ENCODE measurements around the gene HRH1. TPM values are rescaled to one million over a fixed set of nuclear protein-coding genes. Genes with fewer than 3 reads are reported as not detected.

HRH1 gene
- total and polyA plus RNA-seq, 2 donors (not counting 3 experiments of a cell fraction or from before 2014, with no cell fraction given), result 16.2 to 21.2 TPM

DNA sequence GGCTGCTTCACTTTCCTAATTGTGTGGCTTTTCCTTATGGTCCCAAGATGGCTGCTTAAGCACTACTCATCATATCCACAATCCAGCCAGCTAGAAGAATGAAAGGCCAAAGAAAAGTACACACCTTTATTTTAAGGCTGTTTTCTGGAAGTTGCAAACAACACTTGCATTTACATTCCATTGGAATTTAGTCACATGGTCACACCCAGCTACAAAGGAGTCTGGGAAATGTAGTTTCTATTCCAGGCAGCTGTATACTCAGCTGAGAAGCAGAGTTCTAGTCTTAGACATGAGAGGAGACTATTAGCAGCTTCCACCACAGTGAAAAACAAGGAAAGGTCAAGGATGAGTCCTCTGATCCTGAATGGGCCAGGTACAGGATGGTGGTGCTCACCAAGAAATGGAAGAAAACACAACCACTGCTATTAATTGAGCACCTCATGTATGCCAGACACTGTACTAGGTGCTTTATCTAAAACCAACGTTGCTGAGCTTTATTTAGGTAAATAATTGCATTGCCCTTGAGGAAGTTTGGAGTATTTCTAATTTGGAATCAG lies 89.9 kb downstream of the HRH1 start:
- FAIRE-seq, result peak; percentile 75
- BruUV-seq (replicated peaks), result no TSS peak
- H3K36me3 ChIP-seq (ENCODE audit: control insufficient read depth in 2 of 2, extremely low read depth in 1 of 2, insufficient read depth in 2 of 2, low read length in 2 of 2), result no peaks in the 10 kb centered on the region
- ChIA-PET POLR2A (no interaction called here), CTCF (interaction anchor here (0.9 to 2.9 kb wide), 6 partner anchors 11 to 184 kb away, joined by 3 to 9 read pairs (median 4); no protein-coding TSS in a partner anchor)
- H2AFZ ChIP-seq (ENCODE audit: low read depth, low read length), result no peak overlapping the region
- H3K9me1 ChIP-seq (replicated peaks; ENCODE audit: control insufficient read depth, extremely low read depth, insufficient read depth, low read length), result no peaks in the 10 kb centered on the region
- no peaks in the 10 kb centered on the region for H3K4me1 ChIP-seq (ENCODE audit: control insufficient read depth, extremely low read depth, insufficient read depth, low read length)
- no peak overlapping the region for H3K9ac ChIP-seq (replicated peaks; ENCODE audit: extremely low read depth, insufficient read depth, low read length)
- no peaks in the 10 kb centered on the region for H4K20me1 ChIP-seq (replicated peaks; ENCODE audit: control insufficient read depth, extremely low read depth, insufficient read depth, low read length)
- H3K4me2 ChIP-seq (ENCODE audit: insufficient read depth, low read length), result no peak overlapping the region
- peaks cover 24% of the 10 kb centered on the region for H3K79me2 ChIP-seq (ENCODE audit: control insufficient read depth, insufficient read depth, low read length)
- no peaks in the 10 kb centered on the region for H3K9me3 ChIP-seq (replicated peaks; ENCODE audit: control insufficient read depth, insufficient read depth, low read length)
- H3K27ac ChIP-seq (ENCODE audit: insufficient read depth, low read depth, low read length), result no peak overlapping the region
- H3K27me3 ChIP-seq (ENCODE audit: control insufficient read depth in 2 of 2, insufficient read depth in 2 of 2, low read length in 2 of 2), result no peaks in the 10 kb centered on the region
- dilution Hi-C loops (cut with MboI; ENCODE audit: extremely low pct_ligation_motif_present, low sequenced_read_pairs) (no loop called here), intact Hi-C loops (cut with micrococcal nuclease) (no loop called here)
- TF ChIP-seq MYC (IDR thresholded peaks at IDR 0.05; ENCODE audit: low read depth, low read length) (no peak), JUN (IDR thresholded peaks at IDR 0.05; ENCODE audit: borderline replicate concordance, insufficient read depth, insufficient read length, low read depth) (no peak), GATA2 (IDR thresholded peaks at IDR 0.05; ENCODE audit: insufficient read depth, insufficient read length, low read depth, low read length) (no peak), FOS (IDR thresholded peaks at IDR 0.05; ENCODE audit: borderline replicate concordance, insufficient read depth, low read length) (no peak), EZH2 (IDR thresholded peaks at IDR 0.05; ENCODE audit: borderline replicate concordance, low read depth, low read length, severe bottlenecking) (no peak), MAX (IDR thresholded peaks at IDR 0.05; ENCODE audit: insufficient read depth, insufficient read length) (no peak), POLR2A (IDR thresholded peaks at IDR 0.05; ENCODE audit: low read depth, low read length) (no peak), POLR2AphosphoS5 (IDR thresholded peaks at IDR 0.05; ENCODE audit: insufficient read depth, low read depth, low read length) (no peak)
- TF ChIP-seq, protein P1, sequence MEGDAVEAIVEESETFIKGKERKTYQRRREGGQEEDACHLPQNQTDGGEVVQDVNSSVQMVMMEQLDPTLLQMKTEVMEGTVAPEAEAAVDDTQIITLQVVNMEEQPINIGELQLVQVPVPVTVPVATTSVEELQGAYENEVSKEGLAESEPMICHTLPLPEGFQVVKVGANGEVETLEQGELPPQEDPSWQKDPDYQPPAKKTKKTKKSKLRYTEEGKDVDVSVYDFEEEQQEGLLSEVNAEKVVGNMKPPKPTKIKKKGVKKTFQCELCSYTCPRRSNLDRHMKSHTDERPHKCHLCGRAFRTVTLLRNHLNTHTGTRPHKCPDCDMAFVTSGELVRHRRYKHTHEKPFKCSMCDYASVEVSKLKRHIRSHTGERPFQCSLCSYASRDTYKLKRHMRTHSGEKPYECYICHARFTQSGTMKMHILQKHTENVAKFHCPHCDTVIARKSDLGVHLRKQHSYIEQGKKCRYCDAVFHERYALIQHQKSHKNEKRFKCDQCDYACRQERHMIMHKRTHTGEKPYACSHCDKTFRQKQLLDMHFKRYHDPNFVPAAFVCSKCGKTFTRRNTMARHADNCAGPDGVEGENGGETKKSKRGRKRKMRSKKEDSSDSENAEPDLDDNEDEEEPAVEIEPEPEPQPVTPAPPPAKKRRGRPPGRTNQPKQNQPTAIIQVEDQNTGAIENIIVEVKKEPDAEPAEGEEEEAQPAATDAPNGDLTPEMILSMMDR (IDR thresholded peaks at IDR 0.05; ENCODE audit: extremely low read depth in 1 of 2, insufficient read depth in 1 of 2, low read depth in 1 of 2, low read length in 2 of 2), result no peak
- no peak overlapping the region for H3K4me3 ChIP-seq (replicated peaks in 1 of 3; ENCODE audit: insufficient read depth in 1 of 3, low read depth in 1 of 3, low read length in 3 of 3)
- DNase-seq (ENCODE audit: low read depth, low spot score), result peak; percentile 28
